GM12878 (cell line): Measurements from ENCODE around the gene NOS1. TPM values are rescaled to one million over a fixed set of nuclear protein-coding genes. Genes with fewer than 3 reads are reported as not detected.

Experiments
- ATAC-seq: fragments of 200-7000 bp; cut with Tn5 transposase; 3 replicates; pipeline ENCODE4 v1.9.1; 2020; ENCODE audit warnings: mild to moderate bottlenecking, moderate library complexity
- BruUV-seq: library from RNA; stranded (reverse); fragments of 400-500 nt; replicated peaks from 2 replicates; lab custom pipeline; 2021; lab: Mats Ljungman, UMichigan
- CTCF ChIA-PET: fragments of 300-600 bp; sonication (Branson Sonifier 250); formaldehyde crosslinking; extraction: SDS; loops from one replicate; lab custom pipeline; 2021; ENCODE audit warnings: inconsistent platforms; lab: Yijun Ruan, JAX
- POLR2A ChIA-PET: fragments of 350-600 bp; formaldehyde crosslinking; extraction: SDS; loops from one replicate; lab custom pipeline; 2021; ENCODE audit warnings: inconsistent platforms; lab: Charles Lee
- RAD21 ChIA-PET: fragments of 300-600 bp; sonication (Branson Sonifier 250); formaldehyde crosslinking; loops from one replicate; lab custom pipeline; 2023; ENCODE audit warnings: antibody characterized with exemption; ENCODE audit not compliant: unreplicated experiment; lab: Charles Lee
- SMC1A ChIA-PET: fragments of 300-600 bp; sonication (Branson Sonifier 250); formaldehyde crosslinking; loops from one replicate; lab custom pipeline; 2023; ENCODE audit not compliant: unreplicated experiment, uncharacterized antibody; lab: Charles Lee
- DNase-seq: peaks from one replicate; pipeline ENCODE4 v3.0.0-alpha.2; 2011; ENCODE audit warnings: low read depth, low spot score
- FAIRE-seq: peaks from 3 replicates; lab custom pipeline; 2011; peaks lifted over from hg19 to GRCh38; lab: Jason Lieb, UNC
- H2AFZ ChIP-seq: 2 replicates; pipeline ENCODE4 v1.6.0; 2011; ENCODE audit warnings: low read depth, low read length, control low read depth; ENCODE audit not compliant: control insufficient read depth
- H3K27ac ChIP-seq: 2 replicates; pipeline ENCODE4 v1.5.1; 2011; ENCODE audit warnings: control low read depth; ENCODE audit not compliant: control insufficient read depth, insufficient read depth
- H3K27me3 ChIP-seq, 2 experiments: replicated peaks in 1 of 2; 2 replicates each; pipeline versions ENCODE4 v1.6.0 to v1.6.1; 2011; ENCODE audit warnings: low read length in 1 of 2; ENCODE audit not compliant: control insufficient read depth in 2 of 2, insufficient read depth in 2 of 2
- H3K36me3 ChIP-seq, 2 experiments: 2 replicates each; pipeline ENCODE4 v1.5.1; 2011; ENCODE audit warnings: low read length in 1 of 2; ENCODE audit not compliant: control insufficient read depth in 2 of 2, insufficient read depth in 2 of 2
- H3K4me1 ChIP-seq: 2 replicates; pipeline ENCODE4 v1.6.1; 2011; ENCODE audit warnings: mild to moderate bottlenecking, low read length, moderate library complexity, mixed read lengths; ENCODE audit not compliant: control insufficient read depth, insufficient read depth
- H3K4me2 ChIP-seq: 2 replicates; pipeline ENCODE4 v1.6.0; 2011; ENCODE audit warnings: control low read depth; ENCODE audit not compliant: control insufficient read depth, insufficient read depth
- H3K4me3 ChIP-seq: fragments of 200-600 bp; sonication (generic); 2 replicates; pipeline ENCODE4 v1.5.1; 2016
- H3K79me2 ChIP-seq: 2 replicates; pipeline ENCODE4 v1.6.0; 2011; ENCODE audit warnings: low read length; ENCODE audit not compliant: control insufficient read depth, insufficient read depth
- H3K9ac ChIP-seq: 2 replicates; pipeline ENCODE4 v1.8.0; 2011; ENCODE audit warnings: low read length, control low read depth, mixed read lengths; ENCODE audit not compliant: control insufficient read depth, insufficient read depth
- H3K9me3 ChIP-seq: replicated peaks from 3 replicates; pipeline ENCODE4 v1.5.1; 2011; ENCODE audit warnings: mild to moderate bottlenecking, low read length; ENCODE audit not compliant: control insufficient read depth, insufficient read depth
- H4K20me1 ChIP-seq: 2 replicates; pipeline ENCODE4 v1.6.0; 2011; ENCODE audit not compliant: control insufficient read depth, insufficient read depth
- CBFB ChIP-seq: IDR thresholded peaks from 2 replicates; pipeline ENCODE4 v1.6.1; 2016; ENCODE audit warnings: antibody characterized with exemption, low read depth
- CREB1 ChIP-seq: IDR thresholded peaks from 2 replicates; pipeline ENCODE4 v1.6.1; 2012; ENCODE audit warnings: low read depth, mild to moderate bottlenecking, inconsistent platforms
- CTCF ChIP-seq, 3 experiments: IDR thresholded peaks in 2 of 3; conservative IDR thresholded peaks in 1 of 3; 2 replicates each; pipeline ENCODE4 v1.5.1; 2011; ENCODE audit warnings: low read depth in 3 of 3, low read length in 3 of 3, mild to moderate bottlenecking in 3 of 3, control low read depth in 2 of 3, moderate library complexity in 2 of 3, inconsistent platforms in 1 of 3, mixed read lengths in 1 of 3; ENCODE audit not compliant: control insufficient read depth in 2 of 3, insufficient read depth in 1 of 3; ENCODE audit errors: extremely low read depth in 1 of 3
- GABPA ChIP-seq: IDR thresholded peaks from 2 replicates; pipeline ENCODE4 v1.6.1; 2014; ENCODE audit warnings: antibody characterized with exemption, low read depth, mild to moderate bottlenecking, inconsistent platforms
- MTA2 ChIP-seq: fragments of 450-650 bp; IDR thresholded peaks from 2 replicates; pipeline ENCODE4 v1.6.1; 2016; ENCODE audit warnings: low read depth, mild to moderate bottlenecking, moderate library complexity
- POLR2AphosphoS2 ChIP-seq: IDR thresholded peaks from 2 replicates; pipeline ENCODE4 v1.6.1; 2011; ENCODE audit warnings: low read depth, mild to moderate bottlenecking, low read length, improper control_type of control experiment, moderate library complexity
- RAD21 ChIP-seq: IDR thresholded peaks from 2 replicates; pipeline ENCODE4 v1.6.1; 2011; ENCODE audit warnings: mild to moderate bottlenecking, low read depth, low read length, moderate library complexity; ENCODE audit not compliant: insufficient read depth
- SMC3 ChIP-seq: IDR thresholded peaks from 2 replicates; pipeline ENCODE4 v1.6.1; 2011; ENCODE audit warnings: low read length, improper control_type of control experiment, borderline replicate concordance
- SPI1 ChIP-seq: IDR thresholded peaks from 2 replicates; pipeline ENCODE4 v1.6.1; 2011; ENCODE audit warnings: low read depth, mild to moderate bottlenecking, low read length, moderate library complexity, borderline replicate concordance; ENCODE audit not compliant: insufficient read depth
- SUZ12 ChIP-seq: fragments of 200-600 bp; sonication (generic); IDR thresholded peaks from one replicate; pipeline ENCODE4 v1.6.1; 2018; ENCODE audit warnings: antibody characterized with exemption, mild to moderate bottlenecking; ENCODE audit not compliant: unreplicated experiment
- YY1 ChIP-seq: IDR thresholded peaks from 2 replicates; pipeline ENCODE4 v1.6.1; 2011; ENCODE audit warnings: low read depth, mild to moderate bottlenecking, low read length
- ZNF217 ChIP-seq: fragments of 450-650 bp; IDR thresholded peaks from 2 replicates; pipeline ENCODE4 v1.6.1; 2017; ENCODE audit warnings: antibody characterized with exemption, mild to moderate bottlenecking
- WGBS: methylation state at CpG from one replicate; pipeline ENCODE4 v1.1.6; 2016; ENCODE audit warnings: low lambda C conversion rate; ENCODE audit not compliant: insufficient replicate concordance, insufficient coverage; ENCODE audit errors: missing lambda C conversion rate; 5-methylcytosine and 5-hydroxymethylcytosine counted together
- in situ Hi-C: fragments of 300-500 bp; cut with MboI; formaldehyde crosslinking; loops from 9 replicates; pipeline ENCODE4 v1.14.3; 2018; ENCODE audit warnings: mixed read lengths
- intact Hi-C: fragments of 100-400 bp; cut with micrococcal nuclease; formaldehyde crosslinking; loops from one replicate; pipeline ENCODE4 v1.14.2; 2022; ENCODE audit not compliant: unreplicated experiment
- polyA plus RNA-seq, 11 experiments: library from polyadenylated mRNA; depleted of rRNA in 4 of 11; unstranded in 6 of 11; stranded (reverse) in 5 of 11; fragments of >200 nt; fragmentation: Nextera tagmentation in 4 of 11; fragmentation: Illumina TruSeq in 1 of 11; extraction: Ambion mirVana in 4 of 11; extraction: Trizol in 1 of 11; gene quantifications; 1 replicate in 1 of 11; 2 replicates in 10 of 11; pipeline versions ENCODE4 v1.2.1 to v1.2.3, GENCODE V29; 2011 to 2016; ENCODE audit warnings: inconsistent platforms in 2 of 11, missing spikeins in 2 of 11, low read depth in 1 of 11
- total RNA-seq, 4 experiments: library from RNA; depleted of rRNA in 3 of 4; stranded (reverse); fragments of >200 nt in 3 of 4; fragmentation: Illumina TruSeq in 1 of 4; extraction: Trizol in 1 of 4; gene quantifications; 2 replicates each; pipeline versions ENCODE4 v1.2.1 to v1.2.3, GENCODE V29; 2013 to 2021

The NOS1 gene
- total and polyA plus RNA-seq, 10 of the 15 experiments (the other 5 are each of a cell fraction or from before 2014, with no cell fraction given): under 0.01 to 0.04 (median 0.01) TPM; not detected in 7

GRCh38 chr12:117367006-117367638, 5.7 kb upstream of the NOS1 start:
- no peaks in the 10 kb centered on the region for H3K9me3 ChIP-seq
- in situ Hi-C loops: loop anchor here (5.0 kb wide), 2 partner anchors 220 to 470 kb away; no protein-coding TSS in a partner anchor
- no peak overlapping the region for H2AFZ ChIP-seq

More at GRCh38 chr12:117367006-117367638, 5.7 kb upstream of the NOS1 start:
- ChIA-PET SMC1A (interaction anchor here (0.6 to 4.0 kb wide), 10 partner anchors 131 to 490 kb away, joined by 3 to 37 read pairs (median 4); no protein-coding TSS in a partner anchor), RAD21 (interaction anchor here (0.7 to 3.4 kb wide), 8 partner anchors 154 to 490 kb away, joined by 3 to 28 read pairs (median 4); no protein-coding TSS in a partner anchor), CTCF (interaction anchor here (0.6 to 6.4 kb wide), 35 partner anchors 10 to 927 kb away, joined by 3 to 109 read pairs (median 4); no protein-coding TSS in a partner anchor), POLR2A (no interaction called here)
- WGBS: 2% methylated on average over 12 of the region's 12 CpGs
- peak; percentile 78 for ATAC-seq
- H3K79me2 ChIP-seq: no peaks in the 10 kb centered on the region
- no peak overlapping the region for H3K9ac ChIP-seq
- no peak overlapping the region for H3K4me3 ChIP-seq
- TF ChIP-seq RAD21 (peak; percentile 89), SPI1 (peak; percentile 49; the same call in 1 of the 2 replicates), GABPA (no peak), CREB1 (no peak), CBFB (no peak), SUZ12 (no peak), POLR2AphosphoS2 (no peak), YY1 (peak; percentile 66; the same call in 1 of the 2 replicates), CTCF (IDR thresholded peaks at IDR 0.05 in 2 of 3, conservative IDR thresholded peaks at IDR 0.05 in 1 of 3; ENCODE audit: control insufficient read depth in 2 of 3, extremely low read depth in 1 of 3, insufficient read depth in 1 of 3, low read depth in 3 of 3, low read length in 3 of 3) (peak; percentile 83 to 87 (median 86)), ZNF217 (no peak), MTA2 (no peak), SMC3 (peak; percentile 85)
- peak; percentile 89 for FAIRE-seq
- no peak overlapping the region for H3K27ac ChIP-seq
- BruUV-seq: no TSS peak
- no peak overlapping the region for H3K4me2 ChIP-seq
- DNase-seq: peak; percentile 12
- no peaks in the 10 kb centered on the region for H4K20me1 ChIP-seq
- no peaks in the 10 kb centered on the region for H3K4me1 ChIP-seq
- peaks cover 0 to 2% of the 10 kb centered on the region in 2 experiments; a peak in 1 of 4 replicates for H3K27me3 ChIP-seq
- no peaks in the 10 kb centered on the region for H3K36me3 ChIP-seq
- intact Hi-C loops: loop anchor here (1.0 to 10.0 kb wide), 5 partner anchors 152 to 485 kb away; no protein-coding TSS in a partner anchor
